G401 (cell line): ENCODE measurements around the gene MAPK8IP3. TPM values are rescaled to one million over a fixed set of nuclear protein-coding genes. Genes with fewer than 3 reads are reported as not detected.
A peak's percentile ranks its signal among the peaks of the same experiment; 100 is the strongest.

Source experiments
- DNase-seq: peaks from one replicate; pipeline ENCODE4 v3.0.0-alpha.2; 2015; ENCODE audit warnings: low spot score
- in situ Hi-C: cut with HindIII; loops from 2 replicates; pipeline ENCODE4 v1.10.0; 2016; ENCODE audit warnings: low sequenced_read_pairs, mixed read lengths
- total RNA-seq: library from RNA; depleted of rRNA; stranded (reverse); fragments of >200 nt; shearing (Covaris generic); gene quantifications from 2 replicates; pipeline ENCODE4 v1.2.3, GENCODE V29; 2014; rRNA removed

Gene MAPK8IP3
- total RNA-seq, 1 experiment from 2014 or later, result 20.6 TPM

- in situ Hi-C loops, result no loop called here
- DNase-seq, result no peak
These were observed 111.7 kb downstream of the MAPK8IP3 start for GRCh38 chr16:1817716-1818115.

DNA sequence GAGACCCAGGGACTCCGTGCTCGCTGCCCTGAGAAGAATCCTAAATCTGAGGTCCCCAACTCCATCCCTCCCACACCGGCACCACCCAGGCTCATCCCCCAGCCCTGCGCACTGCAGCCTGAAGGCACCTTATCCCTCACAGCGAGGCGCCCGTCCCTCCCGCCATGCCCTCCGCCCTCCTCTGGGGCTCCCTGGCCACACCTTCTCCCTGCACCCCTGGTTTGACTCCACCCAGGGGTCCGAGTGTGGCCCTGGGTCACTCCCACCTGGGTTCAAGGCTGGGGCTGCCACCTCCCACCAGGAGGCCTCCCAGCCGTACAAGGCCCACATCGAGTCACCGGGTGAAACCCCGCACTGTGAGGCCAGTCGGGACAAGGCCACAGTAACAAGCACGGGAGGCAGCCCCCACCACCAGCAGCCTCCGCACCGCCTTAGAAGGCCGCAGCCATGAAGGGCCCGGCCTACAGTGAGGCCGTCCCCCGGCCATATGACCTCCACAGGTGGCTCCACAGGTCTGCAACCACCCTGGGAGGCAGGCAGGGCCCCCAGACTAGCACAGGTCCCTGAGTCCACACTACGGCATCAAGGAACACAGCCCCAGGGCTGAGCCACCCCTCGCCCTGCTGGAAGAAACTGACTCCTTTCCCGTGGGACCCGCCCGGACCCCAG lies 112.3 kb downstream of the MAPK8IP3 start:
- in situ Hi-C loops, result no loop called here
- no peak for DNase-seq

- peak; percentile 30 for DNase-seq
- in situ Hi-C loops, result no loop called here
These were observed 113.0 kb downstream of the MAPK8IP3 start for GRCh38 chr16:1818873-1819525.

GRCh38 chr16:1819611-1820010 lies 113.6 kb downstream of the MAPK8IP3 start:
- in situ Hi-C loops, result no loop called here
- DNase-seq, result no peak

Other genes with a start within 250 kb of the MAPK8IP3 start
- 195 and 203 TPM in 2 replicates for gene CLCN7, start 231.2 kb upstream of the MAPK8IP3 start, total RNA-seq
- gene PTX4, start 217.3 kb upstream of the MAPK8IP3 start, total RNA-seq, result 0.61 TPM in 1 of 2 replicates, not detected in the other
- gene TELO2, start 212.8 kb upstream of the MAPK8IP3 start, total RNA-seq, result 86.9 and 97.8 TPM in 2 replicates
- not detected in 2 replicates for gene TMEM204, start 172.5 kb upstream of the MAPK8IP3 start, total RNA-seq
- 30.5 and 37.3 TPM in 2 replicates for gene IFT140, start 94.1 kb upstream of the MAPK8IP3 start, total RNA-seq
- 4.5 and 7.6 TPM in 2 replicates for gene CRAMP1, start 93.8 kb upstream of the MAPK8IP3 start, total RNA-seq
- 154 and 199 TPM in 2 replicates for gene JPT2, start 27.9 kb upstream of the MAPK8IP3 start, total RNA-seq
- 64.4 and 76.9 TPM in 2 replicates for gene NME3, start 65.3 kb downstream of the MAPK8IP3 start, total RNA-seq
- 10.4 and 10.6 TPM in 2 replicates for gene EME2, start 66.6 kb downstream of the MAPK8IP3 start, total RNA-seq
- gene MRPS34, start 66.9 kb downstream of the MAPK8IP3 start, total RNA-seq, result 276 and 281 TPM in 2 replicates
- 14.0 and 27.3 TPM in 2 replicates for gene SPSB3, start 76.4 kb downstream of the MAPK8IP3 start, total RNA-seq
- 128 and 160 TPM in 2 replicates for gene NUBP2, start 76.8 kb downstream of the MAPK8IP3 start, total RNA-seq
- 0.31 TPM in 1 of 2 replicates, not detected in the other for gene IGFALS, start 87.5 kb downstream of the MAPK8IP3 start, total RNA-seq
- gene HAGH, start 120.6 kb downstream of the MAPK8IP3 start, total RNA-seq, result 81.3 and 108 TPM in 2 replicates
- 63.5 and 85.2 TPM in 2 replicates for gene FAHD1, start 121.0 kb downstream of the MAPK8IP3 start, total RNA-seq
- gene MEIOB, start 166.0 kb downstream of the MAPK8IP3 start, total RNA-seq, result 81.1 and 105 TPM in 2 replicates
- 1.2 and 9.8 TPM in 2 replicates for gene HS3ST6, start 212.2 kb downstream of the MAPK8IP3 start, total RNA-seq
- 72.3 and 79.3 TPM in 2 replicates for gene MSRB1, start 237.0 kb downstream of the MAPK8IP3 start, total RNA-seq
- gene RPL3L, start 248.5 kb downstream of the MAPK8IP3 start, total RNA-seq, result not detected in 2 replicates